SU-DHL-6 (cell line): ENCODE data around the gene MAML1.

Experiments used
- H2AFZ ChIP-seq: fragments of 200-600 bp; sonication (generic); 2 replicates; pipeline ENCODE4 v1.6.1; 2014; ENCODE audit warnings: low read depth, mild to moderate bottlenecking, moderate library complexity, mixed read lengths, antibody characterized with exemption, low read length; ENCODE audit not compliant: severe bottlenecking
- H3F3A ChIP-seq: fragments of 200-600 bp; shearing (Covaris generic); 2 replicates; pipeline ENCODE4 v1.6.0; 2016; ENCODE audit warnings: antibody characterized with exemption, mild to moderate bottlenecking; ENCODE audit not compliant: insufficient read depth
- H3K27ac ChIP-seq: fragments of 200-600 bp; sonication (generic); 2 replicates; pipeline ENCODE4 v1.5.1; 2016; ENCODE audit warnings: low read depth, mild to moderate bottlenecking, low read length, moderate library complexity, mixed read lengths
- H3K27me3 ChIP-seq: fragments of 200-600 bp; sonication (generic), shearing (Covaris generic); 2 replicates; pipeline ENCODE4 v1.6.0; 2014; ENCODE audit warnings: mild to moderate bottlenecking, low read length
- H3K36me3 ChIP-seq: fragments of 200-600 bp; sonication (generic); 2 replicates; pipeline ENCODE4 v1.6.1; 2014; ENCODE audit warnings: mild to moderate bottlenecking, low read length, mixed read lengths
- H3K4me2 ChIP-seq: fragments of 300-600, 200-600 bp; shearing (Covaris generic), sonication (generic); 2 replicates; pipeline ENCODE4 v1.6.0; 2014; ENCODE audit warnings: low read length, low read depth, mild to moderate bottlenecking; ENCODE audit not compliant: poor library complexity, severe bottlenecking
- H3K4me3 ChIP-seq: fragments of 200-600 bp; sonication (generic); 2 replicates; pipeline ENCODE4 v1.5.1; 2014; ENCODE audit warnings: antibody characterized with exemption, low read length, mild to moderate bottlenecking, mixed read lengths; ENCODE audit not compliant: insufficient read depth, poor library complexity, severe bottlenecking
- H3K79me2 ChIP-seq: fragments of 200-600 bp; sonication (generic); 2 replicates; pipeline ENCODE4 v1.6.1; 2014; ENCODE audit warnings: mild to moderate bottlenecking, low read length, moderate library complexity; ENCODE audit not compliant: insufficient read depth
- H3K9ac ChIP-seq: fragments of 200-600 bp; sonication (generic); 2 replicates; pipeline ENCODE4 v1.7.0; 2014; ENCODE audit warnings: mild to moderate bottlenecking, low read length
- H3K9me2 ChIP-seq: fragments of 200-600 bp; sonication (generic); replicated peaks from 2 replicates; pipeline ENCODE4 v1.6.1; 2014; ENCODE audit warnings: low read length; ENCODE audit not compliant: insufficient read depth
- H3K9me3 ChIP-seq: fragments of 200-600 bp; sonication (generic); 2 replicates; pipeline ENCODE4 v1.6.1; 2014; ENCODE audit warnings: low read length, mixed read lengths; ENCODE audit not compliant: insufficient read depth
- H4K20me1 ChIP-seq: fragments of 200-600 bp; sonication (generic); 2 replicates; pipeline ENCODE4 v1.6.1; 2014; ENCODE audit warnings: low read depth, mild to moderate bottlenecking, antibody characterized with exemption, low read length, moderate library complexity, mixed read lengths
- EZH2phosphoT487 ChIP-seq: fragments of 200-600 bp; sonication (generic), shearing (Covaris generic); conservative IDR thresholded peaks from 2 replicates; pipeline ENCODE4 v1.6.1; 2018; ENCODE audit warnings: mild to moderate bottlenecking, antibody characterized with exemption, low read length, moderate library complexity, mixed read lengths
- TF ChIP-seq, protein P1 (sequence below): fragments of 200-600 bp; sonication (generic); IDR thresholded peaks from one replicate; pipeline ENCODE4 v1.5.1; 2017; ENCODE audit warnings: antibody characterized with exemption, mild to moderate bottlenecking, low read length, moderate library complexity; ENCODE audit not compliant: insufficient read depth, poor library complexity, severe bottlenecking

Gene MAML1

GRCh38 chr5:179780362-179780761, 47.7 kb downstream of the MAML1 start:
- Histone ChIP-seq H3K9ac (no peak overlapping the region), H3K27ac (no peak overlapping the region), H3K9me3 (no peaks in the 10 kb centered on the region), H4K20me1 (no peaks in the 10 kb centered on the region), H3K36me3 (no peaks in the 10 kb centered on the region; the same call in 1 of the 2 replicates), H3F3A (no peaks in the 10 kb centered on the region), H3K27me3 (no peaks in the 10 kb centered on the region), H2AFZ (no peak overlapping the region), H3K4me3 (no peak overlapping the region), H3K79me2 (no peaks in the 10 kb centered on the region), H3K4me2 (no peak overlapping the region), H3K9me2 (no peaks in the 10 kb centered on the region)
- TF ChIP-seq EZH2phosphoT487 = no peak
- TF ChIP-seq, protein P1, sequence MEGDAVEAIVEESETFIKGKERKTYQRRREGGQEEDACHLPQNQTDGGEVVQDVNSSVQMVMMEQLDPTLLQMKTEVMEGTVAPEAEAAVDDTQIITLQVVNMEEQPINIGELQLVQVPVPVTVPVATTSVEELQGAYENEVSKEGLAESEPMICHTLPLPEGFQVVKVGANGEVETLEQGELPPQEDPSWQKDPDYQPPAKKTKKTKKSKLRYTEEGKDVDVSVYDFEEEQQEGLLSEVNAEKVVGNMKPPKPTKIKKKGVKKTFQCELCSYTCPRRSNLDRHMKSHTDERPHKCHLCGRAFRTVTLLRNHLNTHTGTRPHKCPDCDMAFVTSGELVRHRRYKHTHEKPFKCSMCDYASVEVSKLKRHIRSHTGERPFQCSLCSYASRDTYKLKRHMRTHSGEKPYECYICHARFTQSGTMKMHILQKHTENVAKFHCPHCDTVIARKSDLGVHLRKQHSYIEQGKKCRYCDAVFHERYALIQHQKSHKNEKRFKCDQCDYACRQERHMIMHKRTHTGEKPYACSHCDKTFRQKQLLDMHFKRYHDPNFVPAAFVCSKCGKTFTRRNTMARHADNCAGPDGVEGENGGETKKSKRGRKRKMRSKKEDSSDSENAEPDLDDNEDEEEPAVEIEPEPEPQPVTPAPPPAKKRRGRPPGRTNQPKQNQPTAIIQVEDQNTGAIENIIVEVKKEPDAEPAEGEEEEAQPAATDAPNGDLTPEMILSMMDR = no peak

DNA sequence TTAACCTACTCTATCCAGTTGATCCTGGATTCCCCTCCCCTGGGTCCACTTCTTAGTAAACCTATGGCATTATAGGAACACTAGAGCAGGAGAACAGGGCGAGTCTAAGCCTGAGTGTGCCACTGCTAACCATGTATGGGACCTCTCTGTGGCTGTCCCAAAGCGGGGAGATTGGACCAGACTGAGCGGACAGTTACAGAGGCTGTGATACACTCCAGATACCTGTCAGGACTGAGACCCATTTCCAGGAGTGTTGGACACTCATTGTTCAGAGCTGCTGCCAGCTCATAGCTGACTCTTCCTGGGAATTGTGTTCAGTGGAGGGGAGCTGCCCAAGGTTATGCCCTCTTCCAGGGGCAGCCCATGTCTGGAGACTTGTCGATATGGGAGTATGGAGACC, 49.2 kb downstream of the MAML1 start:
- Histone ChIP-seq H3K9ac (no peak overlapping the region), H3K9me2 (no peaks in the 10 kb centered on the region), H3K79me2 (no peaks in the 10 kb centered on the region), H3K27ac (no peak overlapping the region), H3K36me3 (no peaks in the 10 kb centered on the region), H3K9me3 (no peaks in the 10 kb centered on the region), H2AFZ (no peak overlapping the region), H3F3A (no peaks in the 10 kb centered on the region), H4K20me1 (no peaks in the 10 kb centered on the region), H3K4me2 (no peak overlapping the region), H3K27me3 (no peaks in the 10 kb centered on the region), H3K4me3 (no peak overlapping the region)
- no peak for TF ChIP-seq EZH2phosphoT487
- TF ChIP-seq, protein P1 = no peak

DNA sequence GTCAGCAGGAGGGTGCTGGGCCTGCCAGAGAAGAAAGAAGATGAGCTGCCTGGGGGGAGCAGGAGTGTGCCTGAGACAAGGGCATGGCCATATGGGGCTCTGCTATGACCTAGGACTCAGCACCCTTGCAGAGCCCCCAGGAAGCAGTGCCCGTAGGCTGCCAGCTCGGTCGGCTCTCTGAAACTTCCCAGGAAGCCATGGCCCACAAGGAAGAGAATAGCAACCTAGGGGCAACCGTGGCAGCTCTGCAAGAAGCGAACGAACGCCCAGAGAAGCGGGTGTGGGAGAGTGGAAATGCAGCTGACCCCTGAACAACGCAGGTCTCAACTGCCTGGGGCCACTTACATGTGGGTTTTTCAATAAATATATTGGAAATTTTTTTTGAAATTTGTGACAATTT, 50.5 kb downstream of the MAML1 start:
- H3K27ac ChIP-seq = no peak overlapping the region
- TF ChIP-seq EZH2phosphoT487 = no peak
- TF ChIP-seq, protein P1 = no peak
- no peaks in the 10 kb centered on the region for H3K9me3 ChIP-seq
- H3F3A ChIP-seq = no peaks in the 10 kb centered on the region
- no peak overlapping the region for H3K4me2 ChIP-seq
- H4K20me1 ChIP-seq = no peaks in the 10 kb centered on the region
- H3K79me2 ChIP-seq = no peaks in the 10 kb centered on the region
- H3K36me3 ChIP-seq = no peaks in the 10 kb centered on the region
- no peaks in the 10 kb centered on the region for H3K27me3 ChIP-seq
- H3K4me3 ChIP-seq = no peak overlapping the region
- H3K9ac ChIP-seq = no peak overlapping the region
- H2AFZ ChIP-seq = no peak overlapping the region
- H3K9me2 ChIP-seq = no peaks in the 10 kb centered on the region
